ENCODE data around the gene PDLIM3.

The PDLIM3 gene

DNA sequence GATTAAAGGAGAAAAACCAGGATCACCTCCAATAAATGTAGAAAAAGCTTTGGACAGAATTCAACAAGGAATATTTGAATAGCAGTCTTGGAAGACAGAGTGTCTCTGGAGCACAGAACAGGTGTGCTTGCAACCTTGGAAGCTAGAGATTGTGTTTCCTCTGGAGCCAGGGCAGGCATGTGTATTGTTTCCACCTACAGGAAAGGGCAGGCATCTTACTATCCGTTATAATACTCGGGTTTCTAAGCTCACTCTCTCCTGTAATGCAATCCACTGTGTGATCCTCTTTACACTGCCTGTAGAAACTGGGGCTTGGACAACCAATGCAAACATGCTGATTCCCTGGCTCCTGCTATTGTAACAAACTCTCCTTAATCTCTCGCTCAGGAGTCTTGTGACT, 78.2 kb downstream of the PDLIM3 start:
- Histone ChIP-seq H4K20me1 (ENCODE audit: insufficient read depth, low read length) (no peaks in the 10 kb centered on the region), H3K4me2 (ENCODE audit: low read depth, low read length) (no peak overlapping the region), H3K36me3 (replicated peaks; ENCODE audit: insufficient read depth, low read length) (no peaks in the 10 kb centered on the region), H3K27me3 (replicated peaks; ENCODE audit: insufficient read depth, low read length) (no peaks in the 10 kb centered on the region), H3K4me3 (ENCODE audit: low read length) (no peak overlapping the region), H3K79me2 (ENCODE audit: low read length) (no peaks in the 10 kb centered on the region), H3K4me1 (ENCODE audit: low read length) (0 out of 2 replicates have a peak, but pooled peaks cover 4% of the 10 kb centered on the region), H3K27ac (ENCODE audit: low read length) (no peak overlapping the region), H3K9me3 (replicated peaks; ENCODE audit: insufficient read depth, low read length) (no peaks in the 10 kb centered on the region), H2AFZ (ENCODE audit: low read length) (no peak overlapping the region), H3F3A (ENCODE audit: insufficient read depth, low read length) (no peaks in the 10 kb centered on the region), H3K9me2 (replicated peaks; ENCODE audit: insufficient read depth, low read length) (no peaks in the 10 kb centered on the region), H3K9ac (ENCODE audit: low read length) (no peak overlapping the region)
- TF ChIP-seq, protein P1, sequence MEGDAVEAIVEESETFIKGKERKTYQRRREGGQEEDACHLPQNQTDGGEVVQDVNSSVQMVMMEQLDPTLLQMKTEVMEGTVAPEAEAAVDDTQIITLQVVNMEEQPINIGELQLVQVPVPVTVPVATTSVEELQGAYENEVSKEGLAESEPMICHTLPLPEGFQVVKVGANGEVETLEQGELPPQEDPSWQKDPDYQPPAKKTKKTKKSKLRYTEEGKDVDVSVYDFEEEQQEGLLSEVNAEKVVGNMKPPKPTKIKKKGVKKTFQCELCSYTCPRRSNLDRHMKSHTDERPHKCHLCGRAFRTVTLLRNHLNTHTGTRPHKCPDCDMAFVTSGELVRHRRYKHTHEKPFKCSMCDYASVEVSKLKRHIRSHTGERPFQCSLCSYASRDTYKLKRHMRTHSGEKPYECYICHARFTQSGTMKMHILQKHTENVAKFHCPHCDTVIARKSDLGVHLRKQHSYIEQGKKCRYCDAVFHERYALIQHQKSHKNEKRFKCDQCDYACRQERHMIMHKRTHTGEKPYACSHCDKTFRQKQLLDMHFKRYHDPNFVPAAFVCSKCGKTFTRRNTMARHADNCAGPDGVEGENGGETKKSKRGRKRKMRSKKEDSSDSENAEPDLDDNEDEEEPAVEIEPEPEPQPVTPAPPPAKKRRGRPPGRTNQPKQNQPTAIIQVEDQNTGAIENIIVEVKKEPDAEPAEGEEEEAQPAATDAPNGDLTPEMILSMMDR (IDR thresholded peaks at IDR 0.05; ENCODE audit: low read length): no peak
- TF ChIP-seq EZH2 (optimal IDR thresholded peaks at IDR 0.05; ENCODE audit: low read depth, low read length) (no peak), EZH2phosphoT487 (IDR thresholded peaks at IDR 0.05; ENCODE audit: low read length) (no peak)
- DNase-seq: no peak

DNA sequence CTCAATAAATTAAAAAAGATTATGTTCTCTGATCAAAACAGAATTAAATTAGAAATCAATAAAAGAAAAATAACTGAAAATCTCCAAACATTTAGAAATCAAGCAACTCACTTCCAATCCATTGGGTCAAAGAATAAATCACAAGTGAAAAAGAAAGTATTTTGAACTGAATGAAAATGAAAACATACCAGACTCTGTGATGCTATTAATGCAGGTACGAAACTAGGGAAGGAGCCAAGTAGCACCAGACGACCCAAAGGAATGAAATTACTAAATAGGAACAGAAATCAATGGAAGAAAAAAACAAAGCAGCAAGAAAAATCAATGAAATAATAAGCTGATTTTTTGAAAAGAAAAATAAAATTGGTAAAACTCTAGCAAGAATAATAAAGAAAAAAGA, 79.2 kb downstream of the PDLIM3 start:
- H3K36me3 ChIP-seq (replicated peaks; ENCODE audit: insufficient read depth, low read length): no peaks in the 10 kb centered on the region
- no peak overlapping the region for H2AFZ ChIP-seq (ENCODE audit: low read length)
- no peak overlapping the region for H3K27ac ChIP-seq (ENCODE audit: low read length)
- no peak overlapping the region for H3K4me2 ChIP-seq (ENCODE audit: low read depth, low read length)
- no peak overlapping the region for H3K9ac ChIP-seq (ENCODE audit: low read length)
- no peaks in the 10 kb centered on the region for H4K20me1 ChIP-seq (ENCODE audit: insufficient read depth, low read length)
- no peaks in the 10 kb centered on the region for H3K79me2 ChIP-seq (ENCODE audit: low read length)
- H3K27me3 ChIP-seq (replicated peaks; ENCODE audit: insufficient read depth, low read length): no peaks in the 10 kb centered on the region
- TF ChIP-seq EZH2phosphoT487 (IDR thresholded peaks at IDR 0.05; ENCODE audit: low read length) (no peak), EZH2 (optimal IDR thresholded peaks at IDR 0.05; ENCODE audit: low read depth, low read length) (no peak)
- TF ChIP-seq, protein P1 (IDR thresholded peaks at IDR 0.05; ENCODE audit: low read length): no peak
- DNase-seq: no peak
- no peaks in the 10 kb centered on the region for H3F3A ChIP-seq (ENCODE audit: insufficient read depth, low read length)
- H3K4me3 ChIP-seq (ENCODE audit: low read length): no peak overlapping the region
- no peaks in the 10 kb centered on the region for H3K9me2 ChIP-seq (replicated peaks; ENCODE audit: insufficient read depth, low read length)
- no peaks in the 10 kb centered on the region for H3K9me3 ChIP-seq (replicated peaks; ENCODE audit: insufficient read depth, low read length)
- H3K4me1 ChIP-seq (ENCODE audit: low read length): 0 out of 2 replicates have a peak, but pooled peaks cover 4% of the 10 kb centered on the region

Measured in MM.1S (cell line).